Dendritic cell treated with granulocyte-macrophage colony-stimulating factor and Interleukin-4, amounts not matched to agents 40 ng/mL and 50 ng/mL, for 4 days (primary cell): ENCODE results near the gene KPNA2.
"Not testable (repeated sequence)": the region's sequence is repeated elsewhere in the genome, so short reads cannot be mapped to it uniquely, and the experiment has no call there.

Source experiments
- H3K27ac Mint-ChIP-seq: one replicate; pipeline ENCODE4 v1.8.0; 2022; ENCODE audit warnings: mild to moderate bottlenecking, mixed read lengths
- H3K27me3 Mint-ChIP-seq: one replicate; pipeline ENCODE4 v1.8.0; 2022; ENCODE audit warnings: mild to moderate bottlenecking, mixed read lengths
- H3K36me3 Mint-ChIP-seq: one replicate; pipeline ENCODE4 v1.8.0; 2022; ENCODE audit warnings: low read depth, mixed read lengths
- H3K4me1 Mint-ChIP-seq: one replicate; pipeline ENCODE4 v1.8.0; 2022; ENCODE audit warnings: low read depth, mixed read lengths
- H3K4me3 Mint-ChIP-seq: one replicate; pipeline ENCODE4 v1.8.0; 2022; ENCODE audit warnings: mild to moderate bottlenecking, moderate library complexity, mixed read lengths
- H3K9me3 Mint-ChIP-seq: one replicate; pipeline ENCODE4 v1.8.0; 2022; ENCODE audit warnings: mixed read lengths
- intact Hi-C: fragments of 100-400 bp; cut with micrococcal nuclease; formaldehyde crosslinking; loops from one replicate; pipeline ENCODE4 v1.15.0; 2022

KPNA2 gene

DNA sequence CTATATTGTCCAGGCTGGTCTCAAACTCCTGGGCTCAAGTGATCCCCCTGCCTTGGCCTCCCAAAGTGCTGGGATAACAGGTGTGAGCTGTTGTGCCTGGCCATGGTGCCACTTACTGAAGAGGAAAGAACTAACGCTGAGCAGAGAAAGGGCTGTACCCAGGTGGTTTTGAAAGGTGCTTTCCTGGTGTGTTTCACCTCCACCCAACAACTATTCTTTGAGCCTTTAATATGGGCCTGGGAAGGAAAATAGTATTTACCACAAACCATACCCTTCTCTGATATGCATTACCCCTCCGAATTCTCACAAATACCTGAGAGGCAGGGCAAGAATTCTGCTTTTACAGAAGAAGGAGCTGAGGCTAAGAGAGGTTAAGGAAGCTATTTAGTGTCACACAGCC lies 24.8 kb downstream of the KPNA2 start:
- Mint-ChIP-seq H3K9me3 (no peaks in the 10 kb centered on the region), H3K36me3 (no peaks in the 10 kb centered on the region), H3K27me3 (no peaks in the 10 kb centered on the region), H3K27ac (peak overlapping the region; percentile 7), H3K4me3 (no peak overlapping the region), H3K4me1 (peaks cover 6% of the 10 kb centered on the region)
- intact Hi-C loops, result loop anchor here (10.0 kb wide), 1 partner anchor 134 kb away; no protein-coding TSS in a partner anchor

DNA sequence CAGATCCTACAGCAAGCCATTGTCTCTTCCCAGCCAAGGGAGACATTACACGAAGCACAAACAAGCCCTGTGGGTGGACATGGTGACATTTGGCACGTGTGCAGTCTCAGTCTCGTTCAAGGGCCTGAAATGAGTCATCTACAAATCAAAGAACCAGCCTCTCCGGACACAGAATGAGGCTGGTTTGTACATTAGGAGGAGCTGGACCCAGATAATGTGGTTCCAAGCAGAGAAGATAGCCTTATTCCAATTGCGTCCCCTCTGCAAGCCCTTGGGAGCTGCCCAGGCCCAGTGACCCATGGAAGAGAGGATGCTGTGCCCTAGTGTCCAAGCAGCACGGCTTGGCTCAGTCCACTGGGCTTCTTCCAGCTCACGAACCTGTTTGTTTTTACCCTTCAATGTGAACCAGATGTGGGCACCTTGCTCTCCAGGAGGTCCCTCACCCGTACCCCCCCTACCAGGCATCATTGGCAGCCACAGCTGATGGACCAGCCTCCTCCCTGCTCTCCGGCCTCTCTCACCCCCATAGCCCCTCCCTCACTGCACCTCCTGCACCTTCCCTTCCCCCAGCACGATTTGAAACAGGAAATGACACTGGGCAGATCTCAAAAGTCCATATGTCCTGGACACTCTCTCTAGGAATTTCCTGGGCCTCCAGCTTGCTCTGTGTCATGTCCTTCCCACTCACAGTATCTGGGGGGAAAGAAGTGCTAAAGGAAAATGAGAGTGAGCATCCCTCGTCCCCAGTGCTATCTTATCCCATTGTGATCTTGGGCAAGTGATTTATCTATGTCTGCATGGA lies 26.2 kb downstream of the KPNA2 start:
- Mint-ChIP-seq H3K4me1 (peaks cover 6% of the 10 kb centered on the region), H3K9me3 (no peaks in the 10 kb centered on the region), H3K4me3 (no peak overlapping the region), H3K27me3 (no peaks in the 10 kb centered on the region), H3K27ac (no peak overlapping the region), H3K36me3 (no peaks in the 10 kb centered on the region)
- intact Hi-C loops, result loop anchor here (10.0 kb wide), 1 partner anchor 133 kb away; no protein-coding TSS in a partner anchor

DNA sequence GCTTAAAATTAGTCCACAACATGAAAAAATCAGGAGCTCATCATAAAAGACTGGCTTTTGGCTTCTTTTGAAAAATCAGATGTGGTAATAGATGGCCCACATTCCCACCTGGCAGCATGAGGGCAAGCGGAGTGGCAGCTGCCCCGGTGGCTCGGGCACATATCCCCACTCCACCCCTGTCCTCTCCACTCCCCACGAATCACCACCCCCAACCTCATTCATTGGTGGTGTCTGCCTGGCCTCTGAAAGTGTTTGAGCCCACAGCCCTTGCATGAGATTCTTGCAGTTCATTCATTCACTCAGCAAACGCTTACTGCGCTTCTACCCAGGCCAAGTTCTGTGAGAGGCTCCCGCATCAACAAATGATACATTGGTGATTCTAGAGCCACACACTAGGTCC lies 29.8 kb downstream of the KPNA2 start:
- not testable (repeated sequence) for H3K4me1 Mint-ChIP-seq, H3K9me3 Mint-ChIP-seq, H3K27me3 Mint-ChIP-seq, H3K27ac Mint-ChIP-seq, H3K36me3 Mint-ChIP-seq, H3K4me3 Mint-ChIP-seq
- intact Hi-C loops, result loop anchor here (10.0 kb wide), 1 partner anchor 129 kb away; no protein-coding TSS in a partner anchor

DNA sequence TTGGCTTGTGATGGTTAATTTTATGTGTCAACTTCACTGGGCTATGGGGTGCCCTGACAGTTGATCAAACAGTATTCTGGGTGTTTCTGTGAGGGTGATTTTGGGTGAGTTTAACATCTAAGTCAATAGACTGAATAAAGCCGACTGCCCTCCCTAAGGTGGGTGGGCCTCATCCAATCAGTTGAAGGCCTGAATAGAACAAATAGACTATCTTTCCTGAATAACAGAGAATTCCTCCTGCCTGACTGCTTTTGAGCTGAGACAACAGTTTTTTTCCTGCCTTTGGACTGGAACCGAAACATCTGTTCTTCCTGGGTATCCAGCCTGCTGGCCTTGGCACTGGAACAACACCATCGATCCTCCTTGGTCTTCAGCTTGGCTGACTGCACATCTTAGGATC lies 33.0 kb downstream of the KPNA2 start:
- H3K27me3 Mint-ChIP-seq, H3K4me3 Mint-ChIP-seq, H3K36me3 Mint-ChIP-seq, H3K9me3 Mint-ChIP-seq, H3K4me1 Mint-ChIP-seq, H3K27ac Mint-ChIP-seq: not testable (repeated sequence)
- intact Hi-C loops, result loop anchor here (10.0 kb wide), 1 partner anchor 126 kb away; no protein-coding TSS in a partner anchor

DNA sequence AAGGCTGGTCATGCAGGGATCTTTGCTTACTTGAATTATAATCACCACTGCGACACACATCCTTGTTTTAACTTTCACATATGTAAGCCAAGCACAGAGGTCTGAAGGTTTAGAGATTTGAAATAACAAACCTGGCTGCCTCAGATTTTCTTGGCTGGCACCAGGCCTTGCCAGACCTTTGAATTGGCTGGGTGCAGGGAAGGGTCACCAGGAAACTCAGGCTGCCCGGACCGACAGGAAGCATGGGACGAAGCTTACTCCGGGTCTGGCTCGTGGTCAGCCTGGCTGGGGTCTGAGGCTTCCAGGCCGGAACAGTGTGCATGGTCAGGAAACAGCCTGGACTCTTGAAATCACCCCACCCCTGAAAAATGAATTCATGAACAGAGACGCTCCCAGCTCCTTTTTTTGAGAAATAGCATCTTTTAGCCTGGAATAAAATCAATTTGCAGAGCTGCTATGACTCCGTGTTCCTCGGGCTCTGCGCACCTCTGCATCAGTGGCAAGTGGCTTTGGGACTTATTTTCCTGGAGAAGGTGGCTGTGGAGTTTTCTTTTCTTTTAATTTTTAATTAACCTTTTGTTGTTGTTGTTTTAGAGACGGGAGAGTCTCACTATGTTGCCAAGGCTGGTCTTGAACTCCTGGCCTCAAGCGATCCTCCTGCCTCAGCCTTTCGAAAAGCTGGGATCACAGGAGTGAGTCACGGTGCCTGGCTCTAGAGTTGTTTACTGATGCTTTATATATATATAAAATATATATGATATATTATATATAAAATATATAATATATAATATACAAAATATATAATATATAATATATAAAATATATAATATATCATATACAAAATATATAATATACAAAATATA lies 35.3 kb downstream of the KPNA2 start:
- H3K4me1 Mint-ChIP-seq, H3K27me3 Mint-ChIP-seq, intact Hi-C loops, H3K4me3 Mint-ChIP-seq, H3K36me3 Mint-ChIP-seq, H3K9me3 Mint-ChIP-seq, H3K27ac Mint-ChIP-seq: not testable (repeated sequence)

DNA sequence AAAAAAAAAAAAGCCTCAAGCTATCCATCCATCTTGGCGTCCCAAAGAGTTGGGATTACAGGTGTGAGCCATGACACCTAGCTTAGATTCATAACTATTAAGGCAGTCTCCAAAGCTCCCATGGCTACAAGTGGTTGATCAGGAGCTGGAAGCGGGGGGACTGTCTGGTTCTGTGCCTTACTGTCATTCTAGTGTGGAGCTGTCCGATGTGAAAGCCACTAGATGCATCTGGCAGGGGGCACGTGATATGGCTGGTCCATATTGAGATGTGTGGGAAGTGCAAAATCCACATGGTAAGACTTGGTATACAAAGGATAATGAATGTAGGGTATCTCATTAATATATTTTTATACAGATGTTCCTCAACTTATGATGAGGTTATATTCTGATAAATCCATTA lies 38.7 kb downstream of the KPNA2 start:
- no peaks in the 10 kb centered on the region for H3K36me3 Mint-ChIP-seq
- intact Hi-C loops, result no loop called here

DNA sequence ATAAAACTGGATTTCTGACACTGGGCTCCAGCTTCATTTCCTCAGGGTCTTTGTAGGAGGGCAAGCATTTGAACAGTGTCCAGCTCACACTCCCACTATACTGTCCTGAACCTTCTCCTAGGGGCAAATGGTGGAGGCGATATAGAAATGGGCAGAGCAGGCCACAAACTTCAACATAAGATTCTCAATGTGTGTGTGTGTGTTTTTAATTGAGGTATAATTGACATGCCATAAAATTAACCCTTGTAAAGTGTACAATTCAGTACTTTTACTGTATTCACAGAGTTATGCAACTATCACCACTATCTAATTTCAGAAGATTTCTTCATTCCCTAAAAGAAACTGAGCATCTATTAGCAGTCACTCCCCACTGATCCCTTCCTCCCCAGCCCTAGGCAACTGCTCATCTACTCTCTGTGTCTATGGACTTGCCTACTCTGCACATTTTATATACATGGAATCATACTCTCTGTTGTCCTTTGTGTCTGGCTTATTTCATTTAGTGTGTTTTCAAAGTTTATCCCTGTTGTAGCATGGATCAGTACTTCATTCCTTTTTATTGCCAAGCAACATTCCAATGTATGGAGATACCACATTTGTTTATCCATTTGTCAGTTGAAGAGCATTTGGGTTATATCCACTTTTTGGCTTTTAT lies 40.5 kb downstream of the KPNA2 start:
- intact Hi-C loops, H3K9me3 Mint-ChIP-seq, H3K4me1 Mint-ChIP-seq, H3K27ac Mint-ChIP-seq, H3K4me3 Mint-ChIP-seq, H3K27me3 Mint-ChIP-seq, H3K36me3 Mint-ChIP-seq: not testable (repeated sequence)

More for the DNA sequence above, 38.7 kb downstream of the KPNA2 start:
- no peaks in the 10 kb centered on the region for H3K9me3 Mint-ChIP-seq
- no peaks in the 10 kb centered on the region for H3K27me3 Mint-ChIP-seq
- H3K4me1 Mint-ChIP-seq, result peaks cover 8% of the 10 kb centered on the region
- H3K4me3 Mint-ChIP-seq, result no peak overlapping the region
- H3K27ac Mint-ChIP-seq, result no peak overlapping the region

DNA sequence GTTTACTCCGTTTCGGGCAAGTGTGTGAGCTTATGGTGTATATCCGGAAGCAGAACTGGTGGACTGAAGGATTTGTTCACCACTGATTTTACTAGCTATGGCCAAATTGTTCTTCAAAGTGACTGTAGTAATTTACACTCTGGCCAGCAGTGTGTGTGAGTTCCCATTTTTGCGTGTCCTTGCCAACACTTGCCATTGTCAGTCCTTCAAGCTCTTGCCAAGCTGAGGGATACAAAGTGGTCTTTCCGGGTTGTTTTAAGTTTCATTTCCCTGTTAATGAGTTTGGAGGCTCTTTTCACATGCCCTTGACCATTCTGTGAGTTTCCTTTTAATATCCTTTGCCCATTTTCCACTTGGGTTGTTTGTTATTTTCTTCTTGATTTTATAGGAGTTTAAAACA lies 42.0 kb downstream of the KPNA2 start:
- H3K9me3 Mint-ChIP-seq, H3K27ac Mint-ChIP-seq, H3K27me3 Mint-ChIP-seq, H3K36me3 Mint-ChIP-seq, H3K4me3 Mint-ChIP-seq, H3K4me1 Mint-ChIP-seq, intact Hi-C loops: not testable (repeated sequence)

DNA sequence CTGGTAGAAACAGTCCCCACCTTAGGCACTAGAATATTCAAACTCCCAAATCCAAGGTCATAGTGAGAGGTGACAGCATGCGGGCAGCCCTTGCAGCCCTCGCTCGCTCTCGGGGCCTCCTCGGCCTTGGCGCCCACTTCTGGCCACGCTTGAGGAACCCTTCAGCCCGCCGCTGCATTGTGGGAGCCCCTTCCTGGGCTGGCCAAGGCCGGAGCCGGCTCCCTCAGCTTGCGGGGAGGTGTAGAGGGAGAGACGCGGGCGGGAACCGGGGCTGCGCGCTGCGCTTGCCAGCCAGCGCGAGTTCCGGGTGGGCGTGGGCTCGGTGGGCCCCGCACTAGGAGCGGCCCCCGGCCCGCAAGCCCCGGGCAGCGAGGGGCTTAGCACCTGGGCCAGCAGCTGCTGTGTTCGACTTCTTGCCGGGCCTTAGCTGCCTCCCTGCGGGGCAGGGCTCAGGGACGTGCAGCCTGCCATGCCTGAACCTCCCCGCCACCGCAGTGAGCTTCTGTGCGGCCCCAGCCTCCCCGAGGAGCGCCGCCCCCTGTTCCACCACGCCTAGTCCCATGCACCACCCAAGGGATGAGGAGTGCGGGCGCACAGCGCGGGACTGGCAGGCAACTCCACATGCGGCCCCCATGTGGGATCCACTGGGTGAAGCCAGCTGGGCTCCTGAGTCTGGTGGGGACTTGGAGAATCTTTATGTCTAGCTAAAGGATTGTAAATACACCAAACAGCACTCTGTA lies 45.0 kb downstream of the KPNA2 start:
- H3K9me3 Mint-ChIP-seq, result peaks cover 9% of the 10 kb centered on the region
- intact Hi-C loops, result no loop called here
- no peaks in the 10 kb centered on the region for H3K36me3 Mint-ChIP-seq
- no peak overlapping the region for H3K4me3 Mint-ChIP-seq
- peaks cover 15% of the 10 kb centered on the region for H3K4me1 Mint-ChIP-seq
- H3K27ac Mint-ChIP-seq, result no peak overlapping the region
- no peaks in the 10 kb centered on the region for H3K27me3 Mint-ChIP-seq

DNA sequence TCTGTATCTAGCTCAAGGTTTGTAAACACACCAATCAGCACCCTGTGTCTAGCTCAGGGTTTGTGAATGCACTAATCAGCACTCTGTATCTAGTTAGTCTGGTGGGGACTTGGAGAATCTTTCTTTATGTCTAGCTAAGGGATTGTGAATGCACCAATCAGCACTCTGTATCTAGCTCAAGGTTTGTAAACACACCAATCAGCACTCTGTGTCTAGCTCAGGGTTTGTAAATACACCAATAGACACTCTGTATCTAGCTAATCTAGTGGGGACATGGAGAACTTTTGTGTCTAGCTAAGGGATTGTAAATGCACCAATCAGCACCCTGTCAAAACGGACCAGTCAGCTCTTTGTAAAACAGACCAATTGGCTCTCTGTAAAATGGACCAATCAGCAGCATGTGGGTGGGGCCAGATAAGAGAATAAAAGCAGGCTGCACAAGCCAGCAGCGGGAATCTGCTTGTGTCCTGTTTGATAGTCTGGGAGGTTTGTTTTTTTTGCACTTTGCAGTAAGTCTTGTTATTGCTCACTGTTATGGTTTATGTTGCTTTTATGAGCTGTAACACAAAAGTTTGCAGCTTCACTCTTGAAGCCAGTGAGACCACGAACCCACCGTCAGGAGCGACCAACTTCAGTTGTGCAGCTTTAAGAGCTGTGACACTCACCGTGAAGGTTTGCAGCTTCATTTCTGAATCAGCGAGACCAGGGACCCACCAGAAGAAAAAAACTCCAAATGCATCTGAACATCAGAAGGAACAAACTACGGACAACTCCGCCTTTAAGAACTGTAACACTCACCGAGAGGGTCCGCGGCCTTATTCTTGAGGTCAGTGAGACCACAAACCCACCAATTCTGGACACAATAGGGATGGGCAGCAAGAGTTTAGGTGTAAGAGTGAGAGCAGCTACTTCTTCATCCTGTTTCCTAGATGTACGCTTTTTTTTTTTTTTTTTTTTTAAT lies 46.0 kb downstream of the KPNA2 start:
- H3K27ac Mint-ChIP-seq, H3K27me3 Mint-ChIP-seq, H3K4me3 Mint-ChIP-seq, H3K36me3 Mint-ChIP-seq, H3K9me3 Mint-ChIP-seq, intact Hi-C loops: not testable (repeated sequence)
- peaks cover 25% of the 10 kb centered on the region for H3K4me1 Mint-ChIP-seq

DNA sequence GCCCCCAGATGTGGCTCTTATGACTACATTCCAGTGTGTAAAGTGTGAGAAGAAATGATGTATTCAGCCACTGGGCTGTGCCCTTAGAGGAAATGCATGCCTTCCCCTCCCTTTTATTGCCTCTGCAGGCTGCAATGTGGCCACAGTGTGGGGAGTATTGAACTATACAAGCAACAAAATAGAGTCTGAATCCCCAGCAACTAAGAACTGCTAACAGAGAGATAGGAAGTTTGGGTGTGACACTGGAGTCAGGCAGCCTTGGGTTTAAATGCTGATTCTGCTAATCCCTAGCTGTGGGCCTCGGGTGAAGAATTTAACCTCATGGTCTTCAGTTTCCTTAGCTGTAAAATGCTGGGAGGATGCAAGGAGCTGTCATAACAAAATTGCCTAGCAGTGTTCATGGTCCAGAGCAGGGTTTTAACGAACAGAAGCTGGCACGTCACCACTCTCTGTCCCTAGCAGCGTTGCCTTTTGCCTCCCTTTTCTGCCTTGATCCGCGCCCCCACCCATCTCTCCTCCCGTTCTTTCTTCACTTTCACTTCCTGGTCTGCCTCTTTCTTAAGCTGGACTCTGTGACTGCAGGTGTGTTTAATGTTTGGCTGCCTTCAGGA lies 50.3 kb downstream of the KPNA2 start:
- intact Hi-C loops, result no loop called here
- H3K27ac Mint-ChIP-seq, result peak overlapping the region; percentile 79
- H3K27me3 Mint-ChIP-seq, result no peaks in the 10 kb centered on the region
- peak overlapping the region; percentile 49 for H3K4me3 Mint-ChIP-seq
- peaks cover 9% of the 10 kb centered on the region for H3K9me3 Mint-ChIP-seq
- H3K4me1 Mint-ChIP-seq, result peaks cover 49% of the 10 kb centered on the region
- H3K36me3 Mint-ChIP-seq, result no peaks in the 10 kb centered on the region

DNA sequence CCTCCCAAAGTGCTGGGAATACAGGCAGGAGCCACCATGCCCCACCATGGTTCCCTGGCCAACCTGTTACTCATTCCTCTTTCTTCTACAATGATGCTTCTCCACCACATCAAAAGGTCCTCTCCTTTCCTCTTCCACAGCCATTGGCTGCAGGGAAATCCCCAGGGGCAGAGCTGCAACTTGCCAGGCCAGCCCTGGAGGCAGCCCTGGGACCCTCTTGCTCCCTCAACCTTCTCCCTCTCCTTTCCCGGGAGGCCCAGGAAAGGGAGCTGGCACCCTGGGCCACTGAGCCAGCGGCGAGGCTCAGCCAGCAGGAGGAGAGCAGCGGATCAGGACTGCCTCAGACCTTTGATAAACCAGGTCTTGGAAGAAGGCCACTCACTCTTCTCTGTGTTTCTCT lies 51.1 kb downstream of the KPNA2 start:
- intact Hi-C loops, H3K9me3 Mint-ChIP-seq, H3K36me3 Mint-ChIP-seq, H3K27me3 Mint-ChIP-seq: not testable (repeated sequence)
- peak overlapping the region; percentile 49 for H3K4me3 Mint-ChIP-seq
- H3K4me1 Mint-ChIP-seq, result peaks cover 49% of the 10 kb centered on the region
- H3K27ac Mint-ChIP-seq, result peak overlapping the region; percentile 79
